ENCODE results near the gene INPP4A. TPM values are rescaled to one million over a fixed set of nuclear protein-coding genes. Genes with fewer than 3 reads are reported as not detected.

Gene INPP4A
- total and polyA plus RNA-seq, 9 of the 15 experiments (the other 6 are each of a cell fraction or from before 2014, with no cell fraction given): 1.8 to 15.7 (median 8.3) TPM

- no peaks in the 10 kb centered on the region for H3K36me3 ChIP-seq (ENCODE audit: control insufficient read depth, insufficient read depth, low read length)
- no peaks in the 10 kb centered on the region for H3K9me3 ChIP-seq (replicated peaks; ENCODE audit: control insufficient read depth, insufficient read depth, low read depth, low read length)
- H4K20me1 ChIP-seq (replicated peaks; ENCODE audit: control insufficient read depth, insufficient read depth, low read length): peaks cover 43% of the 10 kb centered on the region
- H2AFZ ChIP-seq (ENCODE audit: low read depth, low read length): no peak overlapping the region
- no peak for DNase-seq (ENCODE audit: extremely low read depth in 1 of 4, low spot score in 3 of 4)
- ChIA-PET CTCF (ENCODE audit: low intra/inter-chr PET ratio) (no interaction called here), POLR2A (interaction anchor here (0.6 to 1.3 kb wide), 2 partner anchors 21 to 24 kb away, joined by 4 read pairs; no protein-coding TSS in a partner anchor)
- no peak overlapping the region for H3K27ac ChIP-seq (ENCODE audit: extremely low read depth, low read depth, low read length)
- H3K27me3 ChIP-seq (ENCODE audit: control insufficient read depth in 2 of 2, insufficient read depth in 2 of 2, low read length in 2 of 2): no peaks in the 10 kb centered on the region
- no peak for ATAC-seq
- no peak overlapping the region for H3K4me3 ChIP-seq
- peaks cover 7% of the 10 kb centered on the region for H3K9me1 ChIP-seq (ENCODE audit: control insufficient read depth, insufficient read depth, low read length)
- no TSS peak for BruUV-seq (replicated peaks)
- peaks cover 4% of the 10 kb centered on the region; the same call in 2 of the 3 replicates for H3K79me2 ChIP-seq (ENCODE audit: control insufficient read depth, insufficient read depth, low read length)
- no peak overlapping the region for H3K9ac ChIP-seq (ENCODE audit: insufficient read depth in 1 of 2, low read depth in 2 of 2, low read length in 2 of 2)
- no peak for FAIRE-seq
- no peak overlapping the region for H3K4me2 ChIP-seq (ENCODE audit: insufficient read depth, low read length)
- intact Hi-C loops (cut with micrococcal nuclease) (no loop called here), in situ Hi-C loops (cut with MboI) (no loop called here)
- TF ChIP-seq BACH1 (tag; IDR thresholded peaks at IDR 0.05) (no peak), SUPT5H (IDR thresholded peaks at IDR 0.05) (no peak), TCFL5 (CRISPR knock-in tag; conservative IDR thresholded peaks at IDR 0.05) (no peak), ZNF507 (tag; conservative IDR thresholded peaks at IDR 0.05) (no peak), POLR2H (tag; IDR thresholded peaks at IDR 0.05; ENCODE audit: low read depth) (no peak), ZNF830 (CRISPR knock-in tag; IDR thresholded peaks at IDR 0.05) (no peak), TFE3 (CRISPR knock-in tag; IDR thresholded peaks at IDR 0.05) (no peak), KDM5B (IDR thresholded peaks at IDR 0.05; ENCODE audit: insufficient replicate concordance, low read depth, low read length) (no peak), PRMT5 (CRISPR knock-in tag; IDR thresholded peaks at IDR 0.05) (no peak), GTF3C2 (IDR thresholded peaks at IDR 0.05; ENCODE audit: borderline replicate concordance, extremely low read depth, insufficient read length) (no peak), SP2 (IDR thresholded peaks at IDR 0.05; ENCODE audit: extremely low read depth, low read depth, low read length, poor library complexity, severe bottlenecking) (no peak), RBM25 (IDR thresholded peaks at IDR 0.05; ENCODE audit: low read depth, low read length, severe bottlenecking) (no peak)
- 41% methylated on average over 6 of the region's 6 CpGs for WGBS (ENCODE audit: insufficient coverage, low coverage, missing lambda C conversion rate)
- peaks cover 0 to 9% of the 10 kb centered on the region in 2 experiments; a peak in 2 of 5 replicates for H3K4me1 ChIP-seq (replicated peaks in 1 of 2; ENCODE audit: control insufficient read depth in 2 of 2, insufficient read depth in 2 of 2, low read length in 2 of 2)
Observed at GRCh38 chr2:98483257-98483861, 38.7 kb downstream of the INPP4A start.
